ENCODE results near the gene RANBP10. TPM values are rescaled to one million over a fixed set of nuclear protein-coding genes. Genes with fewer than 3 reads are reported as not detected.
A peak's percentile ranks its signal among the peaks of the same experiment; 100 is the strongest.

RANBP10 gene
- total and polyA plus RNA-seq, 9 of the 15 experiments (the other 6 are each of a cell fraction or from before 2014, with no cell fraction given): 0.61 to 19.3 (median 5.9) TPM

DNA sequence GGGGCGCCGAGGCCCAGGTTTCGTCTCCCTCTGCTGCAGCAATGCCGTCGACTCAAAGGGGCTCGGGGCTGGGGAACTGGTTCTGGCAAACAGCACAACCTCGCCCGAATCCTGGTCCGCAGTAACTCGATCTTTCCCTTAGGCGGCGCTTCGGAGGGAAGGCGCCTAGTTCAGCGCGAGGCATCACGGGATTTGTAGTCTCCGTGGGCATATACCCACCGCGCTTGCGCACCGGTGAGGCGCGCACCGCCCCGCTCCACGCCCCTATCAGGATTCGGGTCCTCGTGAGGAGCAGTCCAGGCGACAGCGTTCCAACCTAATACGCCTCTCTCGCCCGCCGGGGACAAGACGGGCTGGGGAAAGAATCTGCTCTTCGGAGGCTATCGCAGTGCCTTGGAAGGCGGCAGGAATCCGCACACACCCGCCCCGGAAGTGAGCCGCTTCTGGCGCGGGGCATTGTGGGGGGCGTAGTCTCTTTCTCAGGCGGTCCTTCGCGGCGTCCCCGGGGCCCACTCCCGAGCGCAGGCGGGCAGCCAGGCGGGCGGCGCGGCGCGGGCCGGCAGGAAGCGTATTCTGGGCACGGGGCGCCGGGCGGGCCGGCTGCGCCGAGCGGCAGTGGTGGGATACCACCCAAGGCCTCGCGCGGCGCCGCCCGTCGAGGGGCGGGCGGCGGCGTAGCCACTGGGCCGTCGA is 35.6 kb upstream of the RANBP10 start, which contains the start of gene THAP11 (continued):
- TF ChIP-seq, protein P1, sequence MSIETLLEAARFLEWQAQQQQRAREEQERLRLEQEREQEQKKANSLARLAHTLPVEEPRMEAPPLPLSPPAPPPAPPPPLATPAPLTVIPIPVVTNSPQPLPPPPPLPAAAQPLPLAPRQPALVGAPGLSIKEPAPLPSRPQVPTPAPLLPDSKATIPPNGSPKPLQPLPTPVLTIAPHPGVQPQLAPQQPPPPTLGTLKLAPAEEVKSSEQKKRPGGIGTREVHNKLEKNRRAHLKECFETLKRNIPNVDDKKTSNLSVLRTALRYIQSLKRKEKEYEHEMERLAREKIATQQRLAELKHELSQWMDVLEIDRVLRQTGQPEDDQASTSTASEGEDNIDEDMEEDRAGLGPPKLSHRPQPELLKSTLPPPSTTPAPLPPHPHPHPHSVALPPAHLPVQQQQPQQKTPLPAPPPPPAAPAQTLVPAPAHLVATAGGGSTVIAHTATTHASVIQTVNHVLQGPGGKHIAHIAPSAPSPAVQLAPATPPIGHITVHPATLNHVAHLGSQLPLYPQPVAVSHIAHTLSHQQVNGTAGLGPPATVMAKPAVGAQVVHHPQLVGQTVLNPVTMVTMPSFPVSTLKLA (conservative IDR thresholded peaks at IDR 0.05): peak in 1 of 2 experiments; percentile 70; a peak in 2 of 4 replicates
- TF ChIP-seq, protein P2, sequence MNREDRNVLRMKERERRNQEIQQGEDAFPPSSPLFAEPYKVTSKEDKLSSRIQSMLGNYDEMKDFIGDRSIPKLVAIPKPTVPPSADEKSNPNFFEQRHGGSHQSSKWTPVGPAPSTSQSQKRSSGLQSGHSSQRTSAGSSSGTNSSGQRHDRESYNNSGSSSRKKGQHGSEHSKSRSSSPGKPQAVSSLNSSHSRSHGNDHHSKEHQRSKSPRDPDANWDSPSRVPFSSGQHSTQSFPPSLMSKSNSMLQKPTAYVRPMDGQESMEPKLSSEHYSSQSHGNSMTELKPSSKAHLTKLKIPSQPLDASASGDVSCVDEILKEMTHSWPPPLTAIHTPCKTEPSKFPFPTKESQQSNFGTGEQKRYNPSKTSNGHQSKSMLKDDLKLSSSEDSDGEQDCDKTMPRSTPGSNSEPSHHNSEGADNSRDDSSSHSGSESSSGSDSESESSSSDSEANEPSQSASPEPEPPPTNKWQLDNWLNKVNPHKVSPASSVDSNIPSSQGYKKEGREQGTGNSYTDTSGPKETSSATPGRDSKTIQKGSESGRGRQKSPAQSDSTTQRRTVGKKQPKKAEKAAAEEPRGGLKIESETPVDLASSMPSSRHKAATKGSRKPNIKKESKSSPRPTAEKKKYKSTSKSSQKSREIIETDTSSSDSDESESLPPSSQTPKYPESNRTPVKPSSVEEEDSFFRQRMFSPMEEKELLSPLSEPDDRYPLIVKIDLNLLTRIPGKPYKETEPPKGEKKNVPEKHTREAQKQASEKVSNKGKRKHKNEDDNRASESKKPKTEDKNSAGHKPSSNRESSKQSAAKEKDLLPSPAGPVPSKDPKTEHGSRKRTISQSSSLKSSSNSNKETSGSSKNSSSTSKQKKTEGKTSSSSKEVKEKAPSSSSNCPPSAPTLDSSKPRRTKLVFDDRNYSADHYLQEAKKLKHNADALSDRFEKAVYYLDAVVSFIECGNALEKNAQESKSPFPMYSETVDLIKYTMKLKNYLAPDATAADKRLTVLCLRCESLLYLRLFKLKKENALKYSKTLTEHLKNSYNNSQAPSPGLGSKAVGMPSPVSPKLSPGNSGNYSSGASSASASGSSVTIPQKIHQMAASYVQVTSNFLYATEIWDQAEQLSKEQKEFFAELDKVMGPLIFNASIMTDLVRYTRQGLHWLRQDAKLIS (CRISPR knock-in tag; IDR thresholded peaks at IDR 0.05): no peak
- no peak for TF ChIP-seq MCM2 (IDR thresholded peaks at IDR 0.05; ENCODE audit: low read depth)
- TF ChIP-seq BRF1 (IDR thresholded peaks at IDR 0.05; ENCODE audit: borderline replicate concordance, extremely low read depth, insufficient read length): no peak
- peak; percentile 83 for TF ChIP-seq FIP1L1 (IDR thresholded peaks at IDR 0.05; ENCODE audit: low read depth, low read length, poor library complexity, severe bottlenecking)
- TF ChIP-seq NBN (IDR thresholded peaks at IDR 0.05; ENCODE audit: low read depth): no peak
- no peak for TF ChIP-seq ZNF79 (CRISPR knock-in tag; IDR thresholded peaks at IDR 0.05; ENCODE audit: low read depth)
- TF ChIP-seq NCOA1 (IDR thresholded peaks at IDR 0.05; ENCODE audit: low read depth): no peak
- TF ChIP-seq, protein P3, sequence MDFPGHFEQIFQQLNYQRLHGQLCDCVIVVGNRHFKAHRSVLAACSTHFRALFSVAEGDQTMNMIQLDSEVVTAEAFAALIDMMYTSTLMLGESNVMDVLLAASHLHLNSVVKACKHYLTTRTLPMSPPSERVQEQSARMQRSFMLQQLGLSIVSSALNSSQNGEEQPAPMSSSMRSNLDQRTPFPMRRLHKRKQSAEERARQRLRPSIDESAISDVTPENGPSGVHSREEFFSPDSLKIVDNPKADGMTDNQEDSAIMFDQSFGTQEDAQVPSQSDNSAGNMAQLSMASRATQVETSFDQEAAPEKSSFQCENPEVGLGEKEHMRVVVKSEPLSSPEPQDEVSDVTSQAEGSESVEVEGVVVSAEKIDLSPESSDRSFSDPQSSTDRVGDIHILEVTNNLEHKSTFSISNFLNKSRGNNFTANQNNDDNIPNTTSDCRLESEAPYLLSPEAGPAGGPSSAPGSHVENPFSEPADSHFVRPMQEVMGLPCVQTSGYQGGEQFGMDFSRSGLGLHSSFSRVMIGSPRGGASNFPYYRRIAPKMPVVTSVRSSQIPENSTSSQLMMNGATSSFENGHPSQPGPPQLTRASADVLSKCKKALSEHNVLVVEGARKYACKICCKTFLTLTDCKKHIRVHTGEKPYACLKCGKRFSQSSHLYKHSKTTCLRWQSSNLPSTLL (IDR thresholded peaks at IDR 0.05): no peak
- TF ChIP-seq DMBX1 (CRISPR knock-in tag; IDR thresholded peaks at IDR 0.05; ENCODE audit: borderline replicate concordance): no peak; the same call in 1 of the 2 replicates
- no peak for TF ChIP-seq IRF2 (CRISPR knock-in tag; IDR thresholded peaks at IDR 0.05)
- TF ChIP-seq, protein P4, sequence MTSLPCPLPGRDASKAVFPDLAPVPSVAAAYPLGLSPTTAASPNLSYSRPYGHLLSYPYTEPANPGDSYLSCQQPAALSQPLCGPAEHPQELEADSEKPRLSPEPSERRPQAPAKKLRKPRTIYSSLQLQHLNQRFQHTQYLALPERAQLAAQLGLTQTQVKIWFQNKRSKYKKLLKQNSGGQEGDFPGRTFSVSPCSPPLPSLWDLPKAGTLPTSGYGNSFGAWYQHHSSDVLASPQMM (CRISPR knock-in tag; IDR thresholded peaks at IDR 0.05): no peak
- TF ChIP-seq NUFIP1 (IDR thresholded peaks at IDR 0.05; ENCODE audit: partially characterized antibody): no peak
- no peak for TF ChIP-seq SMARCC2 (IDR thresholded peaks at IDR 0.05; ENCODE audit: low read depth)
- TF ChIP-seq TEAD2 (tag; IDR thresholded peaks at IDR 0.05): no peak
- TF ChIP-seq, protein P5, sequence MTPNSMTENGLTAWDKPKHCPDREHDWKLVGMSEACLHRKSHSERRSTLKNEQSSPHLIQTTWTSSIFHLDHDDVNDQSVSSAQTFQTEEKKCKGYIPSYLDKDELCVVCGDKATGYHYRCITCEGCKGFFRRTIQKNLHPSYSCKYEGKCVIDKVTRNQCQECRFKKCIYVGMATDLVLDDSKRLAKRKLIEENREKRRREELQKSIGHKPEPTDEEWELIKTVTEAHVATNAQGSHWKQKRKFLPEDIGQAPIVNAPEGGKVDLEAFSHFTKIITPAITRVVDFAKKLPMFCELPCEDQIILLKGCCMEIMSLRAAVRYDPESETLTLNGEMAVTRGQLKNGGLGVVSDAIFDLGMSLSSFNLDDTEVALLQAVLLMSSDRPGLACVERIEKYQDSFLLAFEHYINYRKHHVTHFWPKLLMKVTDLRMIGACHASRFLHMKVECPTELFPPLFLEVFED (CRISPR knock-in tag; conservative IDR thresholded peaks at IDR 0.05): no peak
